HEK293 (cell line): Measurements from ENCODE around the gene PRUNE2.
A peak's percentile ranks its signal among the peaks of the same experiment; 100 is the strongest.

ENCODE experiments used
- ATF2 ChIP-seq: fragments of 450-650 bp; formaldehyde crosslinking; IDR thresholded peaks from 2 replicates; pipeline ENCODE4 v1.5.1; 2016; ENCODE audit warnings: missing biosample characterization, missing genetic modification characterization, low read depth
- GLI2 ChIP-seq: fragments of 450-650 bp; formaldehyde crosslinking; IDR thresholded peaks from 2 replicates; pipeline ENCODE4; 2017; ENCODE audit warnings: missing biosample characterization, missing genetic modification characterization, low read depth, borderline replicate concordance
- GLIS2 ChIP-seq: fragments of 450-650 bp; formaldehyde crosslinking; IDR thresholded peaks from 2 replicates; pipeline ENCODE4 v1.5.1; 2016; ENCODE audit warnings: missing biosample characterization, missing genetic modification characterization
- OSR2 ChIP-seq: fragments of 450-650 bp; formaldehyde crosslinking; IDR thresholded peaks from 2 replicates; pipeline ENCODE4 v1.5.1; 2016; ENCODE audit warnings: missing biosample characterization, missing genetic modification characterization
- PRDM1 ChIP-seq: fragments of 450-650 bp; formaldehyde crosslinking; IDR thresholded peaks from 2 replicates; pipeline ENCODE4; 2016; ENCODE audit warnings: missing biosample characterization, missing genetic modification characterization
- SP2 ChIP-seq: fragments of 450-650 bp; formaldehyde crosslinking; IDR thresholded peaks from 2 replicates; pipeline ENCODE4 v1.5.1; 2016; ENCODE audit warnings: missing biosample characterization, missing genetic modification characterization
- SP3 ChIP-seq: fragments of 450-650 bp; formaldehyde crosslinking; IDR thresholded peaks from 2 replicates; pipeline ENCODE4 v1.5.1; 2016; ENCODE audit warnings: missing biosample characterization, missing genetic modification characterization
- TRIM28 ChIP-seq: IDR thresholded peaks from 2 replicates; pipeline ENCODE4 v1.6.1; 2011; ENCODE audit warnings: low read length, control low read depth, borderline replicate concordance
- ZBTB10 ChIP-seq: fragments of 450-650 bp; formaldehyde crosslinking; IDR thresholded peaks from 2 replicates; pipeline ENCODE4 v1.5.1; 2016; ENCODE audit warnings: missing biosample characterization, missing genetic modification characterization
- ZFP37 ChIP-seq: fragments of 450-650 bp; formaldehyde crosslinking; IDR thresholded peaks from 2 replicates; pipeline ENCODE4 v1.5.1; 2016; ENCODE audit warnings: missing biosample characterization, missing genetic modification characterization
- ZNF114 ChIP-seq: fragments of 450-650 bp; formaldehyde crosslinking; IDR thresholded peaks from 2 replicates; pipeline ENCODE4 v1.5.0; 2017; ENCODE audit warnings: missing biosample characterization, missing genetic modification characterization
- ZNF132 ChIP-seq: fragments of 450-650 bp; formaldehyde crosslinking; IDR thresholded peaks from 2 replicates; pipeline ENCODE4 v1.5.1; 2017; ENCODE audit warnings: missing biosample characterization, missing genetic modification characterization, borderline replicate concordance
- ZNF155 ChIP-seq: fragments of 450-650 bp; formaldehyde crosslinking; IDR thresholded peaks from 2 replicates; pipeline ENCODE4 v1.5.1; 2016; ENCODE audit warnings: missing biosample characterization, missing genetic modification characterization
- ZNF223 ChIP-seq: fragments of 450-650 bp; formaldehyde crosslinking; IDR thresholded peaks from 2 replicates; pipeline ENCODE4 v1.5.1; 2016; ENCODE audit warnings: missing biosample characterization, missing genetic modification characterization
- ZNF416 ChIP-seq: fragments of 450-650 bp; formaldehyde crosslinking; IDR thresholded peaks from 2 replicates; pipeline ENCODE4 v1.5.1; 2016; ENCODE audit warnings: missing biosample characterization, missing genetic modification characterization
- ZNF529 ChIP-seq: fragments of 450-650 bp; formaldehyde crosslinking; IDR thresholded peaks from 2 replicates; pipeline ENCODE4 v1.5.1; 2017; ENCODE audit warnings: missing genetic modification characterization, missing biosample characterization; ENCODE audit not compliant: insufficient replicate concordance
- ZNF629 ChIP-seq: fragments of 450-650 bp; formaldehyde crosslinking; IDR thresholded peaks from 2 replicates; pipeline ENCODE4 v1.5.1; 2017; ENCODE audit warnings: missing biosample characterization, missing genetic modification characterization
- ZNF654 ChIP-seq: fragments of 450-650 bp; formaldehyde crosslinking; IDR thresholded peaks from 2 replicates; pipeline ENCODE4 v1.5.1; 2016; ENCODE audit warnings: low read depth, missing biosample characterization, missing genetic modification characterization
- ZNF777 ChIP-seq: fragments of 450-650 bp; formaldehyde crosslinking; IDR thresholded peaks from 2 replicates; pipeline ENCODE4 v1.5.1; 2017; ENCODE audit warnings: missing biosample characterization, missing genetic modification characterization, borderline replicate concordance
- ZNF785 ChIP-seq: fragments of 450-650 bp; formaldehyde crosslinking; IDR thresholded peaks from 2 replicates; pipeline ENCODE4 v1.5.1; 2016; ENCODE audit warnings: missing biosample characterization, missing genetic modification characterization
- ZNF830 ChIP-seq: fragments of 450-650 bp; IDR thresholded peaks from 2 replicates; pipeline ENCODE4 v1.5.0; 2018; ENCODE audit warnings: missing biosample characterization, missing genetic modification characterization, low read depth, mild to moderate bottlenecking, moderate library complexity
- ZSCAN18 ChIP-seq: fragments of 450-650 bp; formaldehyde crosslinking; IDR thresholded peaks from 2 replicates; pipeline ENCODE4 v1.5.1; 2016; ENCODE audit warnings: missing biosample characterization, missing genetic modification characterization
- ZSCAN30 ChIP-seq: fragments of 450-650 bp; IDR thresholded peaks from 2 replicates; pipeline ENCODE4 v1.5.1; 2018; ENCODE audit warnings: missing biosample characterization, mild to moderate bottlenecking, missing genetic modification characterization, moderate library complexity
- TF ChIP-seq, protein P1 (sequence below): fragments of 450-650 bp; formaldehyde crosslinking; IDR thresholded peaks from 2 replicates; pipeline ENCODE4 v1.5.0; 2017; ENCODE audit warnings: missing biosample characterization, missing genetic modification characterization, borderline replicate concordance
- TF ChIP-seq, protein P2 (sequence below): fragments of 450-650 bp; formaldehyde crosslinking; IDR thresholded peaks from 2 replicates; pipeline ENCODE4 v1.5.1; 2017; ENCODE audit warnings: missing biosample characterization, mild to moderate bottlenecking, missing genetic modification characterization, moderate library complexity
- TF ChIP-seq, protein P3 (sequence below): fragments of 450-650 bp; formaldehyde crosslinking; IDR thresholded peaks from 2 replicates; pipeline ENCODE4 v1.5.1; 2016; ENCODE audit warnings: missing biosample characterization, missing genetic modification characterization
- TF ChIP-seq, protein P4 (sequence below): fragments of 450-650 bp; formaldehyde crosslinking; IDR thresholded peaks from 2 replicates; pipeline ENCODE4 v1.5.1; 2016; ENCODE audit warnings: missing biosample characterization, missing genetic modification characterization

The PRUNE2 gene

GRCh38 chr9:76905791-76906646 is at the start of gene PRUNE2 (continued):
- TF ChIP-seq, protein P1, sequence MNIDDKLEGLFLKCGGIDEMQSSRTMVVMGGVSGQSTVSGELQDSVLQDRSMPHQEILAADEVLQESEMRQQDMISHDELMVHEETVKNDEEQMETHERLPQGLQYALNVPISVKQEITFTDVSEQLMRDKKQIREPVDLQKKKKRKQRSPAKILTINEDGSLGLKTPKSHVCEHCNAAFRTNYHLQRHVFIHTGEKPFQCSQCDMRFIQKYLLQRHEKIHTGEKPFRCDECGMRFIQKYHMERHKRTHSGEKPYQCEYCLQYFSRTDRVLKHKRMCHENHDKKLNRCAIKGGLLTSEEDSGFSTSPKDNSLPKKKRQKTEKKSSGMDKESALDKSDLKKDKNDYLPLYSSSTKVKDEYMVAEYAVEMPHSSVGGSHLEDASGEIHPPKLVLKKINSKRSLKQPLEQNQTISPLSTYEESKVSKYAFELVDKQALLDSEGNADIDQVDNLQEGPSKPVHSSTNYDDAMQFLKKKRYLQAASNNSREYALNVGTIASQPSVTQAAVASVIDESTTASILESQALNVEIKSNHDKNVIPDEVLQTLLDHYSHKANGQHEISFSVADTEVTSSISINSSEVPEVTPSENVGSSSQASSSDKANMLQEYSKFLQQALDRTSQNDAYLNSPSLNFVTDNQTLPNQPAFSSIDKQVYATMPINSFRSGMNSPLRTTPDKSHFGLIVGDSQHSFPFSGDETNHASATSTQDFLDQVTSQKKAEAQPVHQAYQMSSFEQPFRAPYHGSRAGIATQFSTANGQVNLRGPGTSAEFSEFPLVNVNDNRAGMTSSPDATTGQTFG (tag by site-specific recombination) = no peak
- no peak for TF ChIP-seq GLI2 (tag by site-specific recombination)
- no peak for TF ChIP-seq ZNF416
- no peak for TF ChIP-seq ZSCAN18 (tag by site-specific recombination)
- no peak for TF ChIP-seq ZNF114 (tag by site-specific recombination)
- no peak for TF ChIP-seq TRIM28
- TF ChIP-seq ZNF777 = no peak
- TF ChIP-seq, protein P2, sequence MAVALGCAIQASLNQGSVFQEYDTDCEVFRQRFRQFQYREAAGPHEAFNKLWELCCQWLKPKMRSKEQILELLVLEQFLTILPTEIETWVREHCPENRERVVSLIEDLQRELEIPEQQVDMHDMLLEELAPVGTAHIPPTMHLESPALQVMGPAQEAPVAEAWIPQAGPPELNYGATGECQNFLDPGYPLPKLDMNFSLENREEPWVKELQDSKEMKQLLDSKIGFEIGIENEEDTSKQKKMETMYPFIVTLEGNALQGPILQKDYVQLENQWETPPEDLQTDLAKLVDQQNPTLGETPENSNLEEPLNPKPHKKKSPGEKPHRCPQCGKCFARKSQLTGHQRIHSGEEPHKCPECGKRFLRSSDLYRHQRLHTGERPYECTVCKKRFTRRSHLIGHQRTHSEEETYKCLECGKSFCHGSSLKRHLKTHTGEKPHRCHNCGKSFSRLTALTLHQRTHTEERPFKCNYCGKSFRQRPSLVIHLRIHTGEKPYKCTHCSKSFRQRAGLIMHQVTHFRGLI (tag by site-specific recombination) = peak; percentile 48; the same call in 1 of the 2 replicates
- no peak for TF ChIP-seq PRDM1 (tag by site-specific recombination)
- TF ChIP-seq ZNF155 = no peak
- TF ChIP-seq ZNF132 = no peak
- no peak for TF ChIP-seq ZNF785
- TF ChIP-seq SP3 (tag by site-specific recombination) = no peak
- no peak for TF ChIP-seq ZBTB10 (tag by site-specific recombination)
- TF ChIP-seq ZNF629 (tag by site-specific recombination) = peak; percentile 52; the same call in 1 of the 2 replicates
- TF ChIP-seq, protein P3, sequence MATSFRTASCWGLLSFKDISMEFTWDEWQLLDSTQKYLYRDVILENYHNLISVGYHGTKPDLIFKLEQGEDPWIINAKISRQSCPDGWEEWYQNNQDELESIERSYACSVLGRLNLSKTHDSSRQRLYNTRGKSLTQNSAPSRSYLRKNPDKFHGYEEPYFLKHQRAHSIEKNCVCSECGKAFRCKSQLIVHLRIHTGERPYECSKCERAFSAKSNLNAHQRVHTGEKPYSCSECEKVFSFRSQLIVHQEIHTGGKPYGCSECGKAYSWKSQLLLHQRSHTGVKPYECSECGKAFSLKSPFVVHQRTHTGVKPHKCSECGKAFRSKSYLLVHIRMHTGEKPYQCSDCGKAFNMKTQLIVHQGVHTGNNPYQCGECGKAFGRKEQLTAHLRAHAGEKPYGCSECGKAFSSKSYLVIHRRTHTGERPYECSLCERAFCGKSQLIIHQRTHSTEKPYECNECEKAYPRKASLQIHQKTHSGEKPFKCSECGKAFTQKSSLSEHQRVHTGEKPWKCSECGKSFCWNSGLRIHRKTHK = no peak
- TF ChIP-seq ATF2 (tag by site-specific recombination) = no peak
- TF ChIP-seq ZSCAN30 (tag by site-specific recombination) = peak; percentile 90
- peak; percentile 88 for TF ChIP-seq GLIS2
- no peak for TF ChIP-seq ZFP37
- TF ChIP-seq ZNF830 (tag by site-specific recombination) = no peak
- TF ChIP-seq, protein P4, sequence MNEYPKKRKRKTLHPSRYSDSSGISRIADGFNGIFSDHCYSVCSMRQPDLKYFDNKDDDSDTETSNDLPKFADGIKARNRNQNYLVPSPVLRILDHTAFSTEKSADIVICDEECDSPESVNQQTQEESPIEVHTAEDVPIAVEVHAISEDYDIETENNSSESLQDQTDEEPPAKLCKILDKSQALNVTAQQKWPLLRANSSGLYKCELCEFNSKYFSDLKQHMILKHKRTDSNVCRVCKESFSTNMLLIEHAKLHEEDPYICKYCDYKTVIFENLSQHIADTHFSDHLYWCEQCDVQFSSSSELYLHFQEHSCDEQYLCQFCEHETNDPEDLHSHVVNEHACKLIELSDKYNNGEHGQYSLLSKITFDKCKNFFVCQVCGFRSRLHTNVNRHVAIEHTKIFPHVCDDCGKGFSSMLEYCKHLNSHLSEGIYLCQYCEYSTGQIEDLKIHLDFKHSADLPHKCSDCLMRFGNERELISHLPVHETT (tag by site-specific recombination) = no peak
- peak; percentile 73 for TF ChIP-seq SP2 (tag by site-specific recombination)
- no peak for TF ChIP-seq ZNF223 (tag by site-specific recombination)
- TF ChIP-seq ZNF529 (tag by site-specific recombination) = no peak
- TF ChIP-seq ZNF654 (tag by site-specific recombination) = no peak
- TF ChIP-seq OSR2 (tag by site-specific recombination) = peak; percentile 92
